Neural progenitor cell (in vitro differentiated cells): ENCODE data around the gene DCDC1. TPM values are rescaled to one million over a fixed set of nuclear protein-coding genes. Genes with fewer than 3 reads are reported as not detected.

Experiments
- DNase-seq: peaks from one replicate; pipeline ENCODE4 v3.0.0-alpha.2; 2016; ENCODE audit warnings: low spot score
- H2AFZ ChIP-seq: fragments of 200-600 bp; sonication (generic); replicated peaks from 2 replicates; pipeline ENCODE4 v1.6.1; 2016; ENCODE audit warnings: antibody characterized with exemption
- H3F3A ChIP-seq: fragments of 200-600 bp; sonication (generic); 2 replicates; pipeline ENCODE4 v1.6.1; 2016; ENCODE audit warnings: antibody characterized with exemption, low read depth
- H3K27ac ChIP-seq: fragments of 200-600 bp; sonication (generic); 2 replicates; pipeline ENCODE4 v1.5.1; 2016; ENCODE audit warnings: mild to moderate bottlenecking
- H3K27me3 ChIP-seq: fragments of 200-600 bp; sonication (generic); 2 replicates; pipeline ENCODE4 v1.6.1; 2016; ENCODE audit warnings: mild to moderate bottlenecking, moderate library complexity
- H3K36me3 ChIP-seq: fragments of 200-600 bp; sonication (generic); 2 replicates; pipeline ENCODE4 v1.5.1; 2016
- H3K4me1 ChIP-seq: fragments of 200-600 bp; sonication (generic); 2 replicates; pipeline ENCODE4 v1.6.1; 2016; ENCODE audit warnings: mixed run types
- H3K4me2 ChIP-seq: fragments of 200-600 bp; sonication (generic); 2 replicates; pipeline ENCODE4 v1.6.1; 2016
- H3K4me3 ChIP-seq: fragments of 200-600 bp; sonication (generic); 2 replicates; pipeline ENCODE4 v1.5.1; 2016
- H3K79me2 ChIP-seq: fragments of 200-600 bp; sonication (generic); 2 replicates; pipeline ENCODE4 v1.6.1; 2016; ENCODE audit warnings: low read depth
- H3K9ac ChIP-seq: fragments of 200-600 bp; sonication (generic); 2 replicates; pipeline ENCODE4 v1.6.1; 2016
- H3K9me3 ChIP-seq: fragments of 200-600 bp; sonication (generic); 2 replicates; pipeline ENCODE4 v1.5.1; 2016; ENCODE audit warnings: low read depth
- H4K20me1 ChIP-seq: fragments of 200-600 bp; sonication (generic); 2 replicates; pipeline ENCODE4 v1.6.1; 2016; ENCODE audit warnings: low read depth
- H3K27ac Mint-ChIP-seq: 3 replicates; pipeline ENCODE4 v1.8.0; 2021; ENCODE audit warnings: mixed read lengths
- H3K27me3 Mint-ChIP-seq: 2 replicates; pipeline ENCODE4 v1.8.0; 2022; ENCODE audit warnings: low read depth, mild to moderate bottlenecking, inconsistent platforms, moderate library complexity, mixed read lengths; ENCODE audit not compliant: insufficient read depth
- H3K36me3 Mint-ChIP-seq: 3 replicates; pipeline ENCODE4 v1.8.0; 2021; ENCODE audit warnings: mixed read lengths
- H3K4me1 Mint-ChIP-seq: 3 replicates; pipeline ENCODE4 v1.8.0; 2021; ENCODE audit warnings: mixed read lengths
- H3K4me3 Mint-ChIP-seq: 3 replicates; pipeline ENCODE4 v1.8.0; 2021; ENCODE audit warnings: mild to moderate bottlenecking, moderate library complexity, mixed read lengths
- H3K9me3 Mint-ChIP-seq: 3 replicates; pipeline ENCODE4 v1.8.0; 2020; ENCODE audit warnings: mixed read lengths
- EZH2 ChIP-seq: fragments of 200-600 bp; sonication (generic); IDR thresholded peaks from 2 replicates; pipeline ENCODE4 v1.6.1; 2017; ENCODE audit warnings: antibody characterized with exemption, mild to moderate bottlenecking, moderate library complexity
- EZH2phosphoT487 ChIP-seq: fragments of 200-600 bp; sonication (generic); IDR thresholded peaks from 2 replicates; pipeline ENCODE4 v1.6.1; 2017; ENCODE audit warnings: antibody characterized with exemption
- total RNA-seq: library from RNA; depleted of rRNA; stranded (reverse); fragments of >200 nt; gene quantifications from 2 replicates; pipeline ENCODE4 v1.2.3, GENCODE V29; 2015; ENCODE audit warnings: low replicate concordance
- TF ChIP-seq, protein P1 (sequence below): fragments of 200-600 bp; sonication (generic); IDR thresholded peaks from 2 replicates; pipeline ENCODE4 v1.5.1; 2017; ENCODE audit warnings: antibody characterized with exemption, mild to moderate bottlenecking

DCDC1 gene
- total RNA-seq, 1 donor from 2014 or later, result 5.0 TPM

DNA sequence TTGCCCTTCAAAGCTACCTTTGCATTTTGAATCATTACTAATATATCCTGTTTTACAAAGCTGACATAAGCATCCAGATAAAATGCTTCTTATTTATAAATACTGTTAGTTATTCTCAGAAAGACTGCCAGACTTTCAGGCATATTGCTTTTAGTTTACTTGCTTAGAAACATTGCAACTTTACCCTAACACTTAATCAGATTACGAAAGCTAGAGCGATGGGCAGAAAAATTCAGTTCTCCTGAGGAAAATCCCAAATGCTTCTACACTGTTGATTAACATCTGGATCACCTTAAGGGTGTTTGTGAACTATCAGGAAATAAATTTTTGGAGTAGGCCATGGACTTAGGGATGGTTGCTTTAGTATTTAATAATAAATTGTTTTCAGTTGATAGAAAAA lies 493.7 kb downstream of the DCDC1 start:
- no peaks in the 10 kb centered on the region for H3K4me1 Mint-ChIP-seq
- Histone ChIP-seq H2AFZ (no peak overlapping the region), H3K9me3 (no peaks in the 10 kb centered on the region), H3K79me2 (no peaks in the 10 kb centered on the region), H3K9ac (no peak overlapping the region), H3K27me3 (no peaks in the 10 kb centered on the region), H3F3A (no peaks in the 10 kb centered on the region), H3K4me2 (no peak overlapping the region), H3K36me3 (no peaks in the 10 kb centered on the region), H3K27ac (no peak overlapping the region), H3K4me3 (no peak overlapping the region), H4K20me1 (no peaks in the 10 kb centered on the region), H3K4me1 (no peaks in the 10 kb centered on the region)
- TF ChIP-seq EZH2 (no peak), EZH2phosphoT487 (no peak)
- TF ChIP-seq, protein P1, sequence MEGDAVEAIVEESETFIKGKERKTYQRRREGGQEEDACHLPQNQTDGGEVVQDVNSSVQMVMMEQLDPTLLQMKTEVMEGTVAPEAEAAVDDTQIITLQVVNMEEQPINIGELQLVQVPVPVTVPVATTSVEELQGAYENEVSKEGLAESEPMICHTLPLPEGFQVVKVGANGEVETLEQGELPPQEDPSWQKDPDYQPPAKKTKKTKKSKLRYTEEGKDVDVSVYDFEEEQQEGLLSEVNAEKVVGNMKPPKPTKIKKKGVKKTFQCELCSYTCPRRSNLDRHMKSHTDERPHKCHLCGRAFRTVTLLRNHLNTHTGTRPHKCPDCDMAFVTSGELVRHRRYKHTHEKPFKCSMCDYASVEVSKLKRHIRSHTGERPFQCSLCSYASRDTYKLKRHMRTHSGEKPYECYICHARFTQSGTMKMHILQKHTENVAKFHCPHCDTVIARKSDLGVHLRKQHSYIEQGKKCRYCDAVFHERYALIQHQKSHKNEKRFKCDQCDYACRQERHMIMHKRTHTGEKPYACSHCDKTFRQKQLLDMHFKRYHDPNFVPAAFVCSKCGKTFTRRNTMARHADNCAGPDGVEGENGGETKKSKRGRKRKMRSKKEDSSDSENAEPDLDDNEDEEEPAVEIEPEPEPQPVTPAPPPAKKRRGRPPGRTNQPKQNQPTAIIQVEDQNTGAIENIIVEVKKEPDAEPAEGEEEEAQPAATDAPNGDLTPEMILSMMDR, result no peak
- H3K9me3 Mint-ChIP-seq, result no peaks in the 10 kb centered on the region
- DNase-seq, result no peak
- H3K4me3 Mint-ChIP-seq, result no peak overlapping the region
- H3K27me3 Mint-ChIP-seq, result no peaks in the 10 kb centered on the region
- H3K27ac Mint-ChIP-seq, result no peak overlapping the region
- H3K36me3 Mint-ChIP-seq, result no peaks in the 10 kb centered on the region

DNA sequence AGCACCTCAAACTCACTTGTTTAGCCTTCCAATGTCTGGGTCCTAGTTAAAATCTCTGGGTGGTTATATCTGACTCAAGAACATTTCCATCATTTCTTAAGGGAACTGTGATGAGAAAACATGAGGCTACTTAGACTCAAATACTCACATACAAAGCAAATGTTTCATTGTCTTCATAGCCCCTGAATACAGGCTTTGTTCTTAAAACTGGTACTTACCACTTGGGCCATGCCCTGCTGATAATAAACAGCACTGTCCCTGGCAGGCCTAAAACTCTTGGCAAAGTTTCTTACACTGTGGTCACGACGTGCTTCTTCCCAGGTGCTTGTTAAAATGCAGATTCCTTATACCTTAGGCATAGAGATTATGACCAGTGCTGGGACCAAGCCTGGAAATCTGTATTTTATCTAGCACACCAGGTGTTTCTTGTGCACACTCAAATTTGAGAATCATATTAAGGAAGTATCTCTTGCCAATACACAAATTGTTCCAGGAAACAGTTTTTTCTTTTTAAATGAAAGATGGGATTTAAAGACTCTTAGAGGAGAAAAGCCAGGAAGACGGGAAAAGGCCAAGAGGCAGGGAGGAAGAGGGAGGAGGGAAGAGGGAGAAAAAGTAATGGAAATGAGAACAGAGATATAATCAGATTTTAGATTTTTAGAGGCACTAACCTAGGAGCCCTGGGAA lies 495.5 kb downstream of the DCDC1 start:
- H3K36me3 ChIP-seq, result no peaks in the 10 kb centered on the region
- no peak overlapping the region for H3K4me3 Mint-ChIP-seq
- no peak overlapping the region for H3K4me3 ChIP-seq
- H3K27ac ChIP-seq, result no peak overlapping the region
- H3F3A ChIP-seq, result no peaks in the 10 kb centered on the region
- H3K27me3 ChIP-seq, result no peaks in the 10 kb centered on the region
- H3K9me3 ChIP-seq, result no peaks in the 10 kb centered on the region
- no peak overlapping the region for H2AFZ ChIP-seq
- H3K27ac Mint-ChIP-seq, result no peak overlapping the region
- no peaks in the 10 kb centered on the region for H3K27me3 Mint-ChIP-seq
- H3K36me3 Mint-ChIP-seq, result no peaks in the 10 kb centered on the region
- no peaks in the 10 kb centered on the region for H3K79me2 ChIP-seq
- no peak overlapping the region for H3K9ac ChIP-seq
- no peaks in the 10 kb centered on the region for H3K4me1 ChIP-seq
- H3K4me2 ChIP-seq, result no peak overlapping the region
- no peaks in the 10 kb centered on the region for H3K9me3 Mint-ChIP-seq
- no peaks in the 10 kb centered on the region for H3K4me1 Mint-ChIP-seq
- peak; percentile 3 for DNase-seq
- TF ChIP-seq EZH2phosphoT487, result no peak
- TF ChIP-seq EZH2, result no peak
- TF ChIP-seq, protein P1, result no peak
- no peaks in the 10 kb centered on the region for H4K20me1 ChIP-seq

DNA sequence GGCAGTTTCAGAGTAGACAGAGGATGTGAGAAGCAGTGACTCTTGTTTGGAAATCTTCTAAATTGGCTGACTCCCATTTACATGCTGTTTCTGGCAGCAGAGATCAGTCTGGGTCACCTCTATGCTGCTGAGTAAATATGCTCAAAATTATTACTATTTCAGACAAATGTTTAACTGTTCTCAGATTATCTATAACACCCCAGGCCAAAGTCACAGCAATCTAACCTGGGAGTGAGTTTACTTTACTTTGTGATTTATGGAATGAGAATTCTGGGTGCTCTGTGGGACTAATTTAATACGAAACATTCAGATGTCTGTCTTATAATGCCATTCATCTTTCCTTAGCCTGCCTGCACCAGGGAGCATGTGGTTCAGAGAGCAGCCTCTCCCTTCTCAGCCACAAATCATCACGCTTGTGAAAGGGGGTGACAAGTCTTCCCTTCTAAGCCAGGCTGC lies 500.9 kb downstream of the DCDC1 start:
- H3K36me3 Mint-ChIP-seq, result no peaks in the 10 kb centered on the region
- H3K27me3 Mint-ChIP-seq, result peaks cover 4% of the 10 kb centered on the region
- H3K27ac Mint-ChIP-seq, result no peak overlapping the region
- Histone ChIP-seq H3K9ac (no peak overlapping the region), H3K4me2 (no peak overlapping the region), H3K79me2 (no peaks in the 10 kb centered on the region), H2AFZ (no peak overlapping the region), H3K4me1 (peaks cover under 1% of the 10 kb centered on the region), H3K9me3 (no peaks in the 10 kb centered on the region), H4K20me1 (no peaks in the 10 kb centered on the region), H3K36me3 (no peaks in the 10 kb centered on the region), H3K4me3 (no peak overlapping the region), H3K27ac (no peak overlapping the region), H3K27me3 (no peaks in the 10 kb centered on the region), H3F3A (no peaks in the 10 kb centered on the region)
- H3K4me1 Mint-ChIP-seq, result no peaks in the 10 kb centered on the region
- TF ChIP-seq EZH2, result no peak
- TF ChIP-seq, protein P1, result no peak
- no peak for TF ChIP-seq EZH2phosphoT487
- no peaks in the 10 kb centered on the region for H3K9me3 Mint-ChIP-seq
- no peak overlapping the region for H3K4me3 Mint-ChIP-seq
- no peak for DNase-seq
